Left lung (tissue), 10 donors: ENCODE data around the gene CFAP68. TPM values are rescaled to one million over a fixed set of nuclear protein-coding genes. Genes with fewer than 3 reads are reported as not detected.
"Not testable (repeated sequence)": the region's sequence is repeated elsewhere in the genome, so short reads cannot be mapped to it uniquely, and the experiment has no call there.

Experiments used
- ATAC-seq: fragments of 200-7000 bp; cut with Tn5 transposase; one replicate; pipeline ENCODE4 v1.9.1; 2020; ENCODE audit warnings: moderate library complexity
- DNase-seq, 4 donors: peaks; one replicate each; pipeline ENCODE4 v3.0.0-alpha.2; 2013 to 2020
- H3K27ac ChIP-seq, 2 donors: fragments of 200-600 bp; sonication (generic) in 1 of 2; one replicate each; pipeline versions ENCODE4 v1.5.0 to v1.8.0; 2020 to 2021
- H3K27me3 ChIP-seq, 2 donors: fragments of 200-600 bp; sonication (generic) in 1 of 2; one replicate each; pipeline versions ENCODE4 v1.5.0 to v1.8.0; 2020 to 2021
- H3K36me3 ChIP-seq, 2 donors: fragments of 200-600 bp; sonication (generic) in 1 of 2; one replicate each; pipeline versions ENCODE4 v1.5.0 to v1.8.0; 2020 to 2021
- H3K4me1 ChIP-seq, 2 donors: fragments of 200-600 bp; one replicate each; pipeline ENCODE4 v1.8.0; 2021
- H3K4me3 ChIP-seq, 2 donors: fragments of 200-600 bp; sonication (generic) in 1 of 2; one replicate each; pipeline versions ENCODE4 v1.5.0 to v1.8.0; 2020 to 2021; ENCODE audit warnings: mild to moderate bottlenecking in 1 of 2
- H3K9me3 ChIP-seq, 2 donors: fragments of 200-600 bp; sonication (generic) in 1 of 2; one replicate each; pipeline versions ENCODE4 v1.5.0 to v1.8.0; 2020 to 2021
- intact Hi-C, 2 donors: fragments of 100-400 bp; cut with DNase I; formaldehyde crosslinking; loops; one replicate each; pipeline versions ENCODE4 v1.11.2 to v1.14.2; 2022
- polyA plus RNA-seq, 6 donors: library from polyadenylated mRNA; unstranded; fragments of 120-200 nt; gene quantifications; one replicate each; pipeline ENCODE4 v1.2.1, GENCODE V29; 2013; ENCODE audit not compliant: insufficient read length in 6 of 6
- total RNA-seq, 2 donors: library from RNA; stranded (reverse); fragmentation: NEBNext Ultra II Directional; extraction: Animal tissue kit (Norgen Biotek cat#: 25700); gene quantifications; one replicate each; pipeline ENCODE4 v1.2.1, GENCODE V29; 2021
- TF ChIP-seq, protein P1 (sequence below), 2 donors: fragments of 200-600 bp; sonication (generic) in 1 of 2; IDR thresholded peaks; one replicate each; pipeline versions ENCODE4 v1.5.0 to v1.8.0; 2021; ENCODE audit warnings: antibody characterized with exemption in 2 of 2
- donor health status: DM: no; HTN: yes; CAD: no.
- donor health status: DM: no; HTN: no; CAD: no.

CFAP68 gene
- total and polyA plus RNA-seq, 8 donors: 20.4 to 46.7 (median 37.9) TPM

DNA sequence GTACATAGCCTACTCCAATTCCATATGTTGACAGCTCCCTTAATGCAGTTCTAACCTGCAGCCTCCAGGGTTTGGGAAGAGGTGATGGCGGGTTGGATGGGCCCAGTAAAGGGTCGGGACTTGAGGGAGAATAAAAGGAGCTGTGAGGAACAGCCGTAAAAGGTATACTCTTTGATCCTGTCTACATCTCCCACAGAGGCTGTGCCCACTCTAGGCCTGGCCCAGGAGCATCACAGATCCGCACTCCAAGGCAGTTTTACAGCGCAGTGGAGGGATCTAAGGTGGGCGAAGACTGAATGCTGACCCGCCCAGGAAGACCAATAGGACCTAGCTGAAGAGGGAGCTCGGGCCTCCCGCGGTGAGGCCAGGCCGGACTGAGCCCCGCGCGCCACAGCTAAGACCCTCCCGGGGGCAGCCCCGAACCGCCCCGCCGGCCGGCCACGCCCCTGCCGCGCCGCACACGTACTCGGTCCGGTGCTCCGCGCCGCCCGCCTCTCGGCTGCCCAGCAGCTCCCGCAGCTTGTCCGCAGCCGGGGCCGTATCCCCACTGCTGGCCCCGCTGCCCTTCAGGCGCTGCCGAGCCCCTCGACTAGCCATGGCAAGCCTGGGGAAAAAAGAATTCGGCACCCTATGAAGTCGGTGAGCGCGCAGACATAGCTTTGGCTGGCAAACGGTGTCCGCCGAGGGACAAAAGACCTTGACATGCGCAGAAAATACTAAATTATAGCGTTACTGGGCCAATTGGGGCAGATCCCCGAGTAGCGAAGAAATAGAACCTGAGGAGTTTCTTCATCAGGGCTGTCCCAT lies 8.3 kb upstream of the CFAP68 start, which contains the start of gene ALG9:
Gene ALG9, minus strand, starts transcription at position 696 of the 807 bp plus-strand sequence. Its CDS starts 99 bp downstream, at position 597.
- TF ChIP-seq, protein P1, sequence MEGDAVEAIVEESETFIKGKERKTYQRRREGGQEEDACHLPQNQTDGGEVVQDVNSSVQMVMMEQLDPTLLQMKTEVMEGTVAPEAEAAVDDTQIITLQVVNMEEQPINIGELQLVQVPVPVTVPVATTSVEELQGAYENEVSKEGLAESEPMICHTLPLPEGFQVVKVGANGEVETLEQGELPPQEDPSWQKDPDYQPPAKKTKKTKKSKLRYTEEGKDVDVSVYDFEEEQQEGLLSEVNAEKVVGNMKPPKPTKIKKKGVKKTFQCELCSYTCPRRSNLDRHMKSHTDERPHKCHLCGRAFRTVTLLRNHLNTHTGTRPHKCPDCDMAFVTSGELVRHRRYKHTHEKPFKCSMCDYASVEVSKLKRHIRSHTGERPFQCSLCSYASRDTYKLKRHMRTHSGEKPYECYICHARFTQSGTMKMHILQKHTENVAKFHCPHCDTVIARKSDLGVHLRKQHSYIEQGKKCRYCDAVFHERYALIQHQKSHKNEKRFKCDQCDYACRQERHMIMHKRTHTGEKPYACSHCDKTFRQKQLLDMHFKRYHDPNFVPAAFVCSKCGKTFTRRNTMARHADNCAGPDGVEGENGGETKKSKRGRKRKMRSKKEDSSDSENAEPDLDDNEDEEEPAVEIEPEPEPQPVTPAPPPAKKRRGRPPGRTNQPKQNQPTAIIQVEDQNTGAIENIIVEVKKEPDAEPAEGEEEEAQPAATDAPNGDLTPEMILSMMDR (IDR thresholded peaks at IDR 0.05): peak in 1 of 2 donors; percentile 20
- intact Hi-C loops: loop anchor here in 1 of 2 donors (10.0 kb wide), 1 partner anchor 54 kb away; no protein-coding TSS in a partner anchor

DNA sequence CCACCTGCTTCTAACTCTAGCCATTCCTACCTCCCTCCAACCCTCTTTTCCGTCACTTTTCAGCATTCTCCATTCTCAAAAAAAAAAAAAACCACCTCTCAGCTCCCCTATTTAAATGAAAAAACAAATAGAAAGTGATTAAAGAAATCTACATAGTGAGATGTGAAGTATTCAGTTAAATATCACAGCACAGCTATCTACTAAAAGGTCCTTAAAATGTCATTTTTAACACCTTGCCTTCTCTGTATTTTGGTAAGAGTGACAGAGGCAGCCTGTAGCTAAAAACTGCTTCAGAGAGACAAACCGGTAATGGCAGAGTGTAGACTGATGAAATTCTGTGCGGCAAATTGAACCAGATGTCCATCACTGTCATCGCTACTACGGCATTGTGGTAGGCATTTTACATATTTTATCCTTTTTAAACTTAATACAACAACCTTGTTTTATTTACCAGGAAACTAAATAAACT lies 7.6 kb upstream of the CFAP68 start:
- ATAC-seq (peak; percentile 6), DNase-seq (no peak)
- intact Hi-C loops: loop anchor here in 1 of 2 donors (10.0 kb wide), 1 partner anchor 53 kb away; no protein-coding TSS in a partner anchor

More for the DNA sequence above, 8.3 kb upstream of the CFAP68 start, which contains the start of gene ALG9:
- peak within 1 kb of the TSS; percentile 82 to 88 for H3K27ac ChIP-seq
- no peaks in the 10 kb centered on the region for H3K9me3 ChIP-seq
- peaks cover 11 to 17% of the 10 kb centered on the region in 2 donors for H3K4me1 ChIP-seq
- ATAC-seq: peak; percentile 95
- peak; percentile 85 to 92 (median 88) for DNase-seq
- peaks cover 0 to 28% of the 10 kb centered on the region in 2 donors for H3K36me3 ChIP-seq
- H3K27me3 ChIP-seq: no peaks in the 10 kb centered on the region
- peak within 1 kb of the TSS; percentile 79 to 92 for H3K4me3 ChIP-seq

DNA sequence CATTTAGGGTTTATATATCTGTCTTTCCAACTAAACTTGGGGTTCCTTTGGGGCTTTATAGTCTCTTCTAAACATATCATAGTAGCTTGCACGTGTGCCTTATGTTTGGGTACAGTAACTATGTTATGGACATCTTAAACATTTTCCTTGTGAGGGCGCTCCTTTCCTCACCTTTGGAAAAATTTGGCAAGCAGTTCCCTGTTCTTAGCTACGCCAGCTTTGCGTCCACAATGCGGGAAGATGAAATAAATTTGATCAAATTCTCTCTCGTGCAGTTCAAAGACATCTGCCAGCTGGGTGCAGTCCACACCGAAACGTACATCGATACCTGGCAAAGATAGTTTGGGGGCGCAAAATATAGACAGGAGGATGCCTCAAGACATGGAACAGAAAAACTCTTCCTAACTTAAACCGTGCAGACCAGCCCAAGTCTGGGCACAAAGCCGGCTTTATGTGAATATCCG lies 924 bp upstream of the CFAP68 start:
- Histone ChIP-seq H3K4me1 (peaks cover 5 to 19% of the 10 kb centered on the region in 2 donors), H3K4me3 (peak overlapping the region; percentile 52 to 73), H3K9me3 (no peaks in the 10 kb centered on the region), H3K36me3 (peaks cover 0 to 12% of the 10 kb centered on the region in 2 donors), H3K27me3 (no peaks in the 10 kb centered on the region), H3K27ac (peak overlapping the region; percentile 92 to 97)
- peak; percentile 6 for ATAC-seq
- TF ChIP-seq, protein P1 (IDR thresholded peaks at IDR 0.05): no peak
- intact Hi-C loops: loop anchor here in 1 of 2 donors (10.0 kb wide), 1 partner anchor 46 kb away; no protein-coding TSS in a partner anchor
- DNase-seq: peak in 1 of 4 donors; percentile 54

More for the DNA sequence above, 7.6 kb upstream of the CFAP68 start:
- H3K4me1 ChIP-seq: peaks cover 11 to 17% of the 10 kb centered on the region in 2 donors
- H3K27ac ChIP-seq: peak overlapping the region; percentile 82 to 88
- H3K27me3 ChIP-seq: no peaks in the 10 kb centered on the region
- peak overlapping the region; percentile 79 to 92 for H3K4me3 ChIP-seq
- H3K36me3 ChIP-seq: peaks cover 0 to 22% of the 10 kb centered on the region in 2 donors
- H3K9me3 ChIP-seq: no peaks in the 10 kb centered on the region
- TF ChIP-seq, protein P1 (IDR thresholded peaks at IDR 0.05): no peak

DNA sequence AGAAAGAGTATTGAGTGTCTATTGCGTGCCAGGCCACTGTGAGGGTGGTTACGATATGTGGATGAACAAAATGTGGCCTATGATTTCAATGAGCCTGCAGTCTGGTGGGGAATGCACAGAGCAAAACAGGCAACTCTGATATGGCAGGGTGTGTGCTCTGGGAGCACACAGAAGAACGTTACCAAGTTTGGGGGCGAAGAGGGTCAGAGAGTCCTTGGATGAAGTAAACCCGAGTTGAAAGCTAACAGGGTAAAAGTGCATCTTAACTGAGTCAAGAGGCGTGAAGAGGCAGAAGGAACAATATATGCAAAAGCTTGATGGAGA lies 258 bp downstream of the CFAP68 start:
- Histone ChIP-seq H3K4me1 (peaks cover 5 to 19% of the 10 kb centered on the region in 2 donors), H3K4me3 (peak overlapping the region; percentile 52 to 73), H3K27ac (peak overlapping the region; percentile 92 to 97), H3K27me3 (no peaks in the 10 kb centered on the region), H3K36me3 (peaks cover 0 to 14% of the 10 kb centered on the region in 2 donors), H3K9me3 (no peaks in the 10 kb centered on the region)
- intact Hi-C loops: loop anchor here in 1 of 2 donors (10.0 kb wide), 1 partner anchor 45 kb away; no protein-coding TSS in a partner anchor
- DNase-seq (no peak), ATAC-seq (peak; percentile 2)
- TF ChIP-seq, protein P1 (IDR thresholded peaks at IDR 0.05): no peak

DNA sequence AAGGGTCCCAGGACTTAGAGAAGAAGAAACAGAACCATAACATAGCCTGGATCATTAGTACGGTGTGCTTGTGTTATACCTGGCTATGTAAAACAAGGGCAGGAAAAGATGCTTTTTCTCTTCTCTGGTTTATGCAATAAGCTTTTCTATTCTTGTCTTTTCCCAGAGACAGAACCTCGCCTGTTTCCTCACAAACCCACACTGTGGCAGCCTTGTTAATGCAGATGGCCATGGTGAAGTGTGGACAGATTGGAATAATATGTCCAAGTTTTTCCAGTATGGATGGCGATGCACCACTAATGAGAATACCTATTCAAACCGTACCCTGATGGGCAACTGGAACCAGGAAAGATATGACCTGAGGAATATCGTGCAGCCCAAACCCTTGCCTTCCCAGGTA lies 2.9 kb downstream of the CFAP68 start:
- H3K4me1 ChIP-seq: peaks cover 5 to 19% of the 10 kb centered on the region in 2 donors
- H3K4me3 ChIP-seq: no peak overlapping the region
- intact Hi-C loops: no loop called here
- no peaks in the 10 kb centered on the region for H3K27me3 ChIP-seq
- TF ChIP-seq, protein P1 (IDR thresholded peaks at IDR 0.05): no peak
- no peaks in the 10 kb centered on the region for H3K9me3 ChIP-seq
- H3K27ac ChIP-seq: no peak overlapping the region
- DNase-seq: no peak
- peaks cover 0 to 3% of the 10 kb centered on the region in 2 donors for H3K36me3 ChIP-seq
- ATAC-seq: no peak

DNA sequence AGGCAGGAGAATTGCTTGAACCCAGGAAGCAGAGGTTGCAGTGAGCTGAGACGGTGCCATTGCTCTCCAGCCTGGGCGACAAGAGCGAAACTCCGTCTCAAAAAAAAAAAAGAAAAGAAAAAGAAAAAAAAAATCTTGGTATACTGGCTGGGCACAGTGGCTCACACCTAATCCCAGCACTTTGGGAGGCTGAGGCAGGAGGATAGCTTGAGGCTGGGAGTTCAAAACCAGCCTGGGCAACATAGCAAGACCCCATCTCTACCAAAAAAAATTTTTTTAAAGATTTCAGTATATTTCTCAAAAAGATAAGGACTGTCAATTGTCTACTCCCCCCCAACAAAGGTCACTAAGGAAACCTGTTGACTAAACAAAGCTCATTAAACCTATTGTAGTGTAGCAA lies 5.7 kb downstream of the CFAP68 start:
- H3K4me1 ChIP-seq, ATAC-seq, DNase-seq, H3K27ac ChIP-seq, H3K36me3 ChIP-seq, intact Hi-C loops, H3K4me3 ChIP-seq, H3K27me3 ChIP-seq, H3K9me3 ChIP-seq: not testable (repeated sequence)
